Kidney (tissue), 14 donors: Measurements from ENCODE around the gene BZW2. TPM values are rescaled to one million over a fixed set of nuclear protein-coding genes. Genes with fewer than 3 reads are reported as not detected.

Experiments used
- DNase-seq, 5 donors: peaks; one replicate each; pipeline ENCODE4 v3.0.0-alpha.2; 2013 to 2020
- FAIRE-seq: peaks from 2 replicates; lab custom pipeline; 2012; peaks lifted over from hg19 to GRCh38; lab: Jason Lieb, UNC
- H3K27ac ChIP-seq, 2 donors: one replicate each; pipeline ENCODE4 v1.7.0; 2013; ENCODE audit warnings: low read depth in 2 of 2, low read length in 2 of 2, inconsistent platforms in 1 of 2
- H3K27me3 ChIP-seq: one replicate; pipeline ENCODE4 v1.7.1; 2013; ENCODE audit warnings: low read length, inconsistent platforms; ENCODE audit not compliant: control insufficient read depth, insufficient read depth
- H3K36me3 ChIP-seq, 3 donors: one replicate each; pipeline versions ENCODE4 v1.7.0 to v1.7.1; 2013; ENCODE audit warnings: low read length in 3 of 3, control low read depth in 1 of 3, inconsistent platforms in 1 of 3; ENCODE audit not compliant: insufficient read depth in 3 of 3, control insufficient read depth in 2 of 3
- H3K4me1 ChIP-seq, 3 donors: one replicate each; pipeline versions ENCODE4 v1.7.0 to v1.7.1; 2013; ENCODE audit warnings: low read length in 3 of 3, inconsistent platforms in 1 of 3, low read depth in 1 of 3; ENCODE audit not compliant: control insufficient read depth in 2 of 3, insufficient read depth in 2 of 3
- H3K4me3 ChIP-seq, 3 donors: one replicate each; pipeline versions ENCODE4 v1.7.0 to v1.8.1; 2013; ENCODE audit warnings: low read length in 3 of 3, control low read depth in 1 of 3, inconsistent platforms in 1 of 3
- H3K9ac ChIP-seq, 3 donors: one replicate each; pipeline versions ENCODE4 v1.7.0 to v1.7.1; 2013; ENCODE audit warnings: low read length in 3 of 3, control low read depth in 1 of 3, inconsistent platforms in 1 of 3
- H3K9me3 ChIP-seq, 3 donors: one replicate each; pipeline versions ENCODE4 v1.7.0 to v1.7.1; 2013; ENCODE audit warnings: low read length in 3 of 3, control low read depth in 1 of 3, inconsistent platforms in 1 of 3; ENCODE audit not compliant: control insufficient read depth in 2 of 3, insufficient read depth in 1 of 3
- intact Hi-C: fragments of 100-400 bp; cut with DNase I; formaldehyde crosslinking; loops from one replicate; pipeline ENCODE4 v1.11.1; 2022
- polyA plus RNA-seq: library from polyadenylated mRNA; stranded (reverse); fragments of 350-450 nt; fragmentation: Illumina TruSeq; extraction: RNeasy Lipid Tissue Mini Kit (QIAGEN cat#74804); gene quantifications from one replicate; pipeline ENCODE4 v1.2.3, GENCODE V29; 2014; ENCODE audit warnings: low read depth, low replicate concordance; ENCODE audit not compliant: insufficient read depth
- total RNA-seq: library from RNA; stranded (reverse); fragmentation: NEBNext Ultra II Directional; extraction: Animal tissue kit (Norgen Biotek cat#: 25700); gene quantifications from one replicate; pipeline ENCODE4 v1.2.1, GENCODE V29; 2021
- TF ChIP-seq, protein P1 (sequence below): IDR thresholded peaks from 3 replicates; pipeline ENCODE4 v1.5.1; 2012; ENCODE audit warnings: mild to moderate bottlenecking, moderate library complexity, borderline replicate concordance; ENCODE audit not compliant: insufficient read depth; ENCODE audit errors: extremely low read depth
- donor health status: control.
- donor health status: control.
- donor health status: control.
- donor health status: control.
- donor health status: control.
- donor health status: DM: yes; HTN: yes; CAD: no.
- donor health status: Normal renal cell carcinoma (clear cell type).

The BZW2 gene
- total and polyA plus RNA-seq, 2 donors from 2014 or later, result 24.8 to 49.1 TPM

DNA sequence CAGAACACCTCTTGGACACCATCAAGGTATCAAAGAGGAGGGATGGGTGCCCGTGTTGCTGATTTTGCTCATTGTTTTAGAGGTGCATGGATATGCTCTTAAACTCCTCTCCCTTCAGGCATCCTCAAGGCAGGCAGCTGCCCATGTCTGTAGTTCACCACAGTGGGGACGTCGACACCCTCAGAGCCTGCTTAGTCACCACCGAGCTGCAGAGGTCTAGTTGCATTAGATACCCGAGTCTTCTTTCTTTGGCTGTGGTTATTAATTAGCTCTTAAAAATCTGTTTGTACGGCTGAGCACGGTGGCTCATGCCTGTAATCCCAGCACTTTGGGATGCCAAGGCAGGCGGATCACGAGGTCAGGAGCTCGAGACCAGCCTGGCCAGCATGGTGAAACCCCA, 82.8 kb downstream of the BZW2 start:
- no peaks in the 10 kb centered on the region for H3K27me3 ChIP-seq
- no peak overlapping the region for H3K27ac ChIP-seq
- TF ChIP-seq, protein P1, sequence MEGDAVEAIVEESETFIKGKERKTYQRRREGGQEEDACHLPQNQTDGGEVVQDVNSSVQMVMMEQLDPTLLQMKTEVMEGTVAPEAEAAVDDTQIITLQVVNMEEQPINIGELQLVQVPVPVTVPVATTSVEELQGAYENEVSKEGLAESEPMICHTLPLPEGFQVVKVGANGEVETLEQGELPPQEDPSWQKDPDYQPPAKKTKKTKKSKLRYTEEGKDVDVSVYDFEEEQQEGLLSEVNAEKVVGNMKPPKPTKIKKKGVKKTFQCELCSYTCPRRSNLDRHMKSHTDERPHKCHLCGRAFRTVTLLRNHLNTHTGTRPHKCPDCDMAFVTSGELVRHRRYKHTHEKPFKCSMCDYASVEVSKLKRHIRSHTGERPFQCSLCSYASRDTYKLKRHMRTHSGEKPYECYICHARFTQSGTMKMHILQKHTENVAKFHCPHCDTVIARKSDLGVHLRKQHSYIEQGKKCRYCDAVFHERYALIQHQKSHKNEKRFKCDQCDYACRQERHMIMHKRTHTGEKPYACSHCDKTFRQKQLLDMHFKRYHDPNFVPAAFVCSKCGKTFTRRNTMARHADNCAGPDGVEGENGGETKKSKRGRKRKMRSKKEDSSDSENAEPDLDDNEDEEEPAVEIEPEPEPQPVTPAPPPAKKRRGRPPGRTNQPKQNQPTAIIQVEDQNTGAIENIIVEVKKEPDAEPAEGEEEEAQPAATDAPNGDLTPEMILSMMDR, result no peak
- H3K9ac ChIP-seq, result no peak overlapping the region
- intact Hi-C loops, result no loop called here
- no peaks in the 10 kb centered on the region for H3K36me3 ChIP-seq
- no peaks in the 10 kb centered on the region for H3K9me3 ChIP-seq
- DNase-seq (no peak), FAIRE-seq (no peak)
- H3K4me3 ChIP-seq, result no peak overlapping the region
- H3K4me1 ChIP-seq, result no peaks in the 10 kb centered on the region

DNA sequence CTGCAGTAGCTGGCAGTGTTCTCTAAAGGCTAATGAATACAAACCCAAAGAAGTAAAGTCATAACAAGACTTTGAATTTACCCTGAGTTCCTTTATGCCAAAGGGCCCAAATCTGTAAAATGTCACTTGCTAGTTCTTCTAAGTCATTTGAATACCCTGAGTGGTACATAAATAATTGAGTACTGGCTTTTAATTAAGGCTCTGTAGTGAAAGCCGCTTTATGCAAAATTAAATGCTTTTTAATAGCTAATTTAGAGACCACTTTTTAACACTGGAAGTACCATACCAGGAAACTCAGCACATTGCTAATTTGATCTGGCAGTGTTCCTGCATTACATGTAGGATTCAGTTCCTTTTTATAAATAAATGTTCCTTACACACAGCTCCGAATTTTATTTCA, 83.6 kb downstream of the BZW2 start:
- Histone ChIP-seq H3K4me1 (no peaks in the 10 kb centered on the region), H3K27ac (no peak overlapping the region), H3K9me3 (no peaks in the 10 kb centered on the region), H3K27me3 (no peaks in the 10 kb centered on the region), H3K36me3 (no peaks in the 10 kb centered on the region), H3K4me3 (no peak overlapping the region), H3K9ac (no peak overlapping the region)
- FAIRE-seq (no peak), DNase-seq (no peak)
- intact Hi-C loops, result no loop called here
- TF ChIP-seq, protein P1, result no peak

DNA sequence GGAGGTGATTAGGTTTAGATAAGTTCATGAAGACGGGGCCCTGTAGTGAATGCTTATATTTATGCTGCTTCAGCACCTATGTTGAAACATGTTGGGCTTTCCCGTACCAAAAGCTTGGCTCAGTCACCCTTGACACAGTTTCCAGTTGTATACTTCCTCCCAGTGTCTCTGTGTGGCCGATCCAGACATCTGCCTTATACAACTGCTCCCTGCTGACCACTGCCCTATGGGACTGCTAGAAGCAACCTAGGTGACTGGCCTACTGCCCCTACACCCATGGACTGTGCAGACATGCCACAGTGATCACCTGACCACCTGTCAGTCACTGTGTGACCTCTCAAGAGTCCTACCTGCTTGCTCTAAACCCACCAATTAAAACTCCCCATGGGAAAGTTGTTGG, 85.0 kb downstream of the BZW2 start:
- intact Hi-C loops, result no loop called here
- TF ChIP-seq, protein P1, result no peak
- no peaks in the 10 kb centered on the region for H3K4me1 ChIP-seq
- H3K9ac ChIP-seq, result no peak overlapping the region
- no peaks in the 10 kb centered on the region for H3K9me3 ChIP-seq
- H3K27ac ChIP-seq, result no peak overlapping the region
- FAIRE-seq (no peak), DNase-seq (no peak)
- no peak overlapping the region for H3K4me3 ChIP-seq
- H3K27me3 ChIP-seq, result no peaks in the 10 kb centered on the region
- H3K36me3 ChIP-seq, result no peaks in the 10 kb centered on the region

DNA sequence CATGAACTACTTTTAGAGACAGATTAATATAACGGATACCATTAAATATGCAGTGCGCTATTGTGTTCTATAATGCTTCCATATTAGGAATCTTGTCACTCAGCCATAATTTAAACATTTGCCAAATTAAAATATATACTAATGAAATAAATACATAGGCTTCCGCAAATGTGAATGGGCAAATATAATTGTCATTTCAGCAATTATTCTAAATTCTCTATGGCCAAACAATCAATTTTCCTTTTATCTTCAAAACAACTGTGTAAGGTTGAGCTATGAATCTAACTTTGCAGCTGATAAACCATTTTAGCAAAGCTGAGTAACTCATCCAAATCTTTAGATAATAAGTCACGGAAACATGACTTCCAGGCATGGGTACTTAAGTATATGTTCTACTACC, 86.8 kb downstream of the BZW2 start:
- DNase-seq, result no peak
- TF ChIP-seq, protein P1, result no peak
- Histone ChIP-seq H3K4me1 (no peaks in the 10 kb centered on the region), H3K27ac (no peak overlapping the region), H3K9ac (no peak overlapping the region), H3K4me3 (no peak overlapping the region), H3K27me3 (no peaks in the 10 kb centered on the region), H3K36me3 (no peaks in the 10 kb centered on the region), H3K9me3 (no peaks in the 10 kb centered on the region)
- FAIRE-seq, result no peak
- intact Hi-C loops, result no loop called here
